Measurements from ENCODE around the gene P3H2. TPM values are rescaled to one million over a fixed set of nuclear protein-coding genes. Genes with fewer than 3 reads are reported as not detected.
A peak's percentile ranks its signal among the peaks of the same experiment; 100 is the strongest.

Gene P3H2
- total and polyA plus RNA-seq, 2 experiments from 2014 or later = 14.5 TPM

GRCh38 chr3:190064112-190064511 is 56.6 kb downstream of the P3H2 start:
- no peaks in the 10 kb centered on the region for H3K9me2 ChIP-seq (replicated peaks; ENCODE audit: insufficient read depth)
- H3K9me3 ChIP-seq (ENCODE audit: low read depth) = no peaks in the 10 kb centered on the region
- peaks cover 8% of the 10 kb centered on the region for H3K4me1 ChIP-seq (ENCODE audit: insufficient read depth)
- peaks cover 3% of the 10 kb centered on the region for H3K79me2 ChIP-seq
- WGBS (ENCODE audit: low lambda C conversion rate, missing lambda C conversion rate) = 61% methylated on average over 3 of the region's 3 CpGs
- no peaks in the 10 kb centered on the region for H3K27me3 ChIP-seq
- no peak overlapping the region for H2AFZ ChIP-seq
- no peaks in the 10 kb centered on the region for H3K36me3 ChIP-seq (replicated peaks; ENCODE audit: insufficient read depth, low read depth)
- H3K27ac ChIP-seq = peak overlapping the region; percentile 62
- peak; percentile 45 for DNase-seq (ENCODE audit: low spot score)
- H3K4me2 ChIP-seq = no peak overlapping the region
- H4K20me1 ChIP-seq (ENCODE audit: insufficient read depth, poor library complexity, severe bottlenecking) = no peaks in the 10 kb centered on the region
- TF ChIP-seq CTCF (IDR thresholded peaks at IDR 0.05; ENCODE audit: poor library complexity) = no peak
- TF ChIP-seq EZH2phosphoT487 (IDR thresholded peaks at IDR 0.05; ENCODE audit: low read depth, severe bottlenecking, unreplicated experiment) = no peak
- TF ChIP-seq EZH2 (IDR thresholded peaks at IDR 0.05; ENCODE audit: borderline replicate concordance) = no peak
- H3K4me3 ChIP-seq = no peak overlapping the region

DNA sequence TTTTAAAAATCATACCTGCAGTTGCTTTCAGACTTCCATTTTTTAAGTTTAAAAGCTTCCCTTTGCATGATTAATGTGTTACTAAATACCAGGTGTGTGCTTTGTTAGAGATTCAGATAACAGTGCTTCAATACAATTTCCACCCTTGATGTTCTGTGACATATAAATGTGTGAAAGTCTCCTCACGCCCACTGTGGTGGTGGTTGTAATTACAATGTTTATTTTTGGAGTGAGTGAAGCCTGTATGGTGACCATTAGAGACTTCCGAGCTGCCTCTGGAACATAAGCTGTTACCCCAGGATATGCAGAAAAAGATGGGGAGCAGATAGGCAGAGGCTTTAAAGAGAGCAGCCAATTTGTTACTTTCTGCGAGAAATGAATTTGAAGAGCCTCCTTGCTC is 57.2 kb downstream of the P3H2 start:
- H3K4me1 ChIP-seq (ENCODE audit: insufficient read depth) = peaks cover 8% of the 10 kb centered on the region

DNA sequence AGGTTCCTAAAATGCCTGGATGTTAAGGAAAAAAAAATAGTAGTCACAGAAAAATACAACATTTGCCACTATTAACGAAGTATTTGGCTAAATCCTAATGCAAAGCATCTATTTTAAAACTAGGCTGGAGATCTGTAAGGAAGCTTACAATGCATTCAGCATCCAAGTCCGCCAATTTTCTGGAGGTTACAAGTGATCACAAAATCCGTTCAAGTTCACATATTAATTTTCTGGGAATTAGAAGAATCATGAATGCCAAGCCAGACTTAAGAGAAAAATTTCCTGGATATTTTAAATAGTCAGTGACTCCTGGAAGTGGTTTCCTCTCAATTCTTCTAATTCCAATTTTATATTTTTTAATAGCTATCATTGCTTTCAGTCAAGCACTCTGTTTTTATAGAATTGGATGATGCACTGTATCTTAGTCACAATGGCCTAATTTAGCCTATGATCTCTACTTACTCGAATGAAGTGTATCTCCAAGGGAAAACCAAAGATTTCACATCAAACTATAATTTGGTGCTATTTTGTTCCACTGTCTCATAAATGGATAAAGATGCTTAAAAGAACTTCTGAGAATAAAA is 60.4 kb downstream of the P3H2 start:
- no peaks in the 10 kb centered on the region for H4K20me1 ChIP-seq (ENCODE audit: insufficient read depth, poor library complexity, severe bottlenecking)
- no peaks in the 10 kb centered on the region for H3K27me3 ChIP-seq
- TF ChIP-seq EZH2phosphoT487 (IDR thresholded peaks at IDR 0.05; ENCODE audit: low read depth, severe bottlenecking, unreplicated experiment) = no peak
- TF ChIP-seq CTCF (IDR thresholded peaks at IDR 0.05; ENCODE audit: poor library complexity) = no peak
- no peak for TF ChIP-seq EZH2 (IDR thresholded peaks at IDR 0.05; ENCODE audit: borderline replicate concordance)
- peaks cover under 1% of the 10 kb centered on the region for H3K79me2 ChIP-seq
- H3K4me1 ChIP-seq (ENCODE audit: insufficient read depth) = peaks cover 8% of the 10 kb centered on the region
- no peaks in the 10 kb centered on the region for H3K9me3 ChIP-seq (ENCODE audit: low read depth)
- 96% methylated on average over 4 of the region's 4 CpGs for WGBS (ENCODE audit: low lambda C conversion rate, missing lambda C conversion rate)
- no peak overlapping the region for H3K27ac ChIP-seq
- H3K36me3 ChIP-seq (replicated peaks; ENCODE audit: insufficient read depth, low read depth) = no peaks in the 10 kb centered on the region
- H2AFZ ChIP-seq = no peak overlapping the region
- no peak overlapping the region for H3K4me3 ChIP-seq
- no peak for DNase-seq (ENCODE audit: low spot score)
- no peaks in the 10 kb centered on the region for H3K9me2 ChIP-seq (replicated peaks; ENCODE audit: insufficient read depth)
- H3K4me2 ChIP-seq = no peak overlapping the region

More for the DNA sequence above, 57.2 kb downstream of the P3H2 start:
- no peaks in the 10 kb centered on the region for H3K9me2 ChIP-seq (replicated peaks; ENCODE audit: insufficient read depth)
- H3K4me3 ChIP-seq = no peak overlapping the region
- no peak for DNase-seq (ENCODE audit: low spot score)
- no peaks in the 10 kb centered on the region for H3K9me3 ChIP-seq (ENCODE audit: low read depth)
- H4K20me1 ChIP-seq (ENCODE audit: insufficient read depth, poor library complexity, severe bottlenecking) = no peaks in the 10 kb centered on the region
- TF ChIP-seq EZH2 (IDR thresholded peaks at IDR 0.05; ENCODE audit: borderline replicate concordance) = no peak
- no peak for TF ChIP-seq CTCF (IDR thresholded peaks at IDR 0.05; ENCODE audit: poor library complexity)
- TF ChIP-seq EZH2phosphoT487 (IDR thresholded peaks at IDR 0.05; ENCODE audit: low read depth, severe bottlenecking, unreplicated experiment) = no peak
- no peak overlapping the region for H3K4me2 ChIP-seq
- no peaks in the 10 kb centered on the region for H3K27me3 ChIP-seq
- H3K27ac ChIP-seq = peak overlapping the region; percentile 10
- no peaks in the 10 kb centered on the region for H3K36me3 ChIP-seq (replicated peaks; ENCODE audit: insufficient read depth, low read depth)
- no peak overlapping the region for H2AFZ ChIP-seq
- H3K79me2 ChIP-seq = peaks cover 3% of the 10 kb centered on the region
- WGBS (ENCODE audit: low lambda C conversion rate, missing lambda C conversion rate) = 69% methylated on average over 3 of the region's 3 CpGs

Data from hepatocyte (in vitro differentiated cells).